K562 (cell line): ENCODE data around the gene FOXJ3.

Experiments
- ERF ChIP-seq: fragments of 450-650 bp; formaldehyde crosslinking; IDR thresholded peaks from 2 replicates; pipeline ENCODE4 v1.4.0; 2020; ENCODE audit warnings: mild to moderate bottlenecking, mixed read lengths
- GATAD2B ChIP-seq: fragments of 450-650 bp; IDR thresholded peaks from 2 replicates; pipeline ENCODE4 v1.6.1; 2017; ENCODE audit warnings: mild to moderate bottlenecking, borderline replicate concordance
- NR2C2 ChIP-seq, 2 experiments: fragments of 200-800 bp in 1 of 2; sonication (Bioruptor generic) in 1 of 2; sonication (generic) in 1 of 2; formaldehyde crosslinking in 1 of 2; IDR thresholded peaks; 2 replicates each; pipeline versions ENCODE4 v1.6.1 to v1.8.0; 2016 to 2022; ENCODE audit warnings: mild to moderate bottlenecking in 1 of 2, missing compliant biosample characterization in 1 of 2, missing genetic modification characterization in 1 of 2, missing genetic modification reagents in 1 of 2
- POLR2A ChIP-seq: fragments of 450-650 bp; conservative IDR thresholded peaks from 2 replicates; pipeline ENCODE4 v1.6.1; 2016
- TAF15 ChIP-seq: fragments of 200-400 bp; formaldehyde crosslinking; IDR thresholded peaks from 2 replicates; pipeline ENCODE4 v1.6.1; 2017; ENCODE audit warnings: mild to moderate bottlenecking, low read depth, low read length, moderate library complexity
- TBP ChIP-seq: optimal IDR thresholded peaks from 2 replicates; pipeline ENCODE3; 2011; ENCODE audit warnings: low read depth, low read length, improper control_type of control experiment
- TOE1 ChIP-seq, 2 experiments: fragments of 450-650 bp in 1 of 2; sonication (generic) in 1 of 2; formaldehyde crosslinking in 1 of 2; IDR thresholded peaks; 2 replicates each; pipeline versions ENCODE4 v1.7.1 to v1.8.0; 2016 to 2022; ENCODE audit warnings: borderline replicate concordance in 2 of 2, mild to moderate bottlenecking in 2 of 2, antibody characterized with exemption in 1 of 2, inconsistent platforms in 1 of 2, low read depth in 1 of 2, missing genetic modification reagents in 1 of 2, moderate library complexity in 1 of 2
- ZNF75A ChIP-seq: fragments of 450-650 bp; formaldehyde crosslinking; IDR thresholded peaks from 2 replicates; pipeline ENCODE4 v1.4.0; 2020; ENCODE audit warnings: mild to moderate bottlenecking
- TF ChIP-seq, protein P1 (sequence below), 3 experiments: IDR thresholded peaks in 2 of 3; conservative IDR thresholded peaks in 1 of 3; 2 replicates each; pipeline ENCODE4 v1.5.1; 2011 to 2012; ENCODE audit warnings: low read length in 3 of 3, mild to moderate bottlenecking in 3 of 3, control low read depth in 2 of 3, improper control_type of control experiment in 1 of 3, inconsistent platforms in 1 of 3, low read depth in 1 of 3, mixed read lengths in 1 of 3, moderate library complexity in 1 of 3; ENCODE audit not compliant: insufficient read depth in 2 of 3
- TF ChIP-seq, protein P2 (sequence below): fragments of 450-650 bp; formaldehyde crosslinking; IDR thresholded peaks from 2 replicates; pipeline ENCODE4 v1.4.0; 2020; ENCODE audit warnings: mild to moderate bottlenecking, moderate library complexity
- TF ChIP-seq, protein P3 (sequence below), 2 experiments: fragments of 450-650 bp; formaldehyde crosslinking in 1 of 2; IDR thresholded peaks; 2 replicates each; pipeline versions ENCODE4 v1.4.0 to v1.6.1; 2014 to 2020; ENCODE audit warnings: mild to moderate bottlenecking in 2 of 2, borderline replicate concordance in 1 of 2, low read depth in 1 of 2

DNA sequence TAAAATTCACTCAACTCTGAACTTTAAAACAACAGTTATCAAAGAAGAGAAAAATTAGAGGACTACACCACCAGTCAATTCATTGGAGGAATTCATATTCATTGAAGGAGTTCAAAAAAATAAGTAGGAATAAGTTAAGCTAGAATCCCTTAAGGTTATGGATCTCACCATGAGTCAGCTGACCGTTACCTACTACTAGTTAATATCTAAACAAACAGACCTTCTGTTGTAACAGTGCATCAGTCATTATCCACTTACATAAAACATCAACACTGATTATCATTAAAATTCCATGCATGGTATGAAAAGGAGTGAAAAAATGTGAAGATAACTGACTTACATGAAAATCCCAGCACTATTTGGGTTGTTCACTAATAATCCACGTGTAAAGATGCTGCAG is 44.9 kb downstream of the FOXJ3 start:
- TF ChIP-seq TBP (no peak), POLR2A (no peak), TAF15 (no peak), NR2C2 (CRISPR knock-in tag; IDR thresholded peaks at IDR 0.05) (no peak), NR2C2 (tag; IDR thresholded peaks at IDR 0.05) (no peak), GATAD2B (no peak), ZNF75A (no peak), TOE1 (IDR thresholded peaks at IDR 0.05; ENCODE audit: borderline replicate concordance) (no peak), TOE1 (CRISPR knock-in tag; IDR thresholded peaks at IDR 0.05; ENCODE audit: borderline replicate concordance, low read depth) (no peak), ERF (CRISPR knock-in tag) (no peak)
- TF ChIP-seq, protein P1, sequence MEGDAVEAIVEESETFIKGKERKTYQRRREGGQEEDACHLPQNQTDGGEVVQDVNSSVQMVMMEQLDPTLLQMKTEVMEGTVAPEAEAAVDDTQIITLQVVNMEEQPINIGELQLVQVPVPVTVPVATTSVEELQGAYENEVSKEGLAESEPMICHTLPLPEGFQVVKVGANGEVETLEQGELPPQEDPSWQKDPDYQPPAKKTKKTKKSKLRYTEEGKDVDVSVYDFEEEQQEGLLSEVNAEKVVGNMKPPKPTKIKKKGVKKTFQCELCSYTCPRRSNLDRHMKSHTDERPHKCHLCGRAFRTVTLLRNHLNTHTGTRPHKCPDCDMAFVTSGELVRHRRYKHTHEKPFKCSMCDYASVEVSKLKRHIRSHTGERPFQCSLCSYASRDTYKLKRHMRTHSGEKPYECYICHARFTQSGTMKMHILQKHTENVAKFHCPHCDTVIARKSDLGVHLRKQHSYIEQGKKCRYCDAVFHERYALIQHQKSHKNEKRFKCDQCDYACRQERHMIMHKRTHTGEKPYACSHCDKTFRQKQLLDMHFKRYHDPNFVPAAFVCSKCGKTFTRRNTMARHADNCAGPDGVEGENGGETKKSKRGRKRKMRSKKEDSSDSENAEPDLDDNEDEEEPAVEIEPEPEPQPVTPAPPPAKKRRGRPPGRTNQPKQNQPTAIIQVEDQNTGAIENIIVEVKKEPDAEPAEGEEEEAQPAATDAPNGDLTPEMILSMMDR (IDR thresholded peaks at IDR 0.05 in 2 of 3, conservative IDR thresholded peaks at IDR 0.05 in 1 of 3; ENCODE audit: insufficient read depth in 2 of 3, low read depth in 1 of 3, low read length in 3 of 3): no peak
- TF ChIP-seq, protein P2, sequence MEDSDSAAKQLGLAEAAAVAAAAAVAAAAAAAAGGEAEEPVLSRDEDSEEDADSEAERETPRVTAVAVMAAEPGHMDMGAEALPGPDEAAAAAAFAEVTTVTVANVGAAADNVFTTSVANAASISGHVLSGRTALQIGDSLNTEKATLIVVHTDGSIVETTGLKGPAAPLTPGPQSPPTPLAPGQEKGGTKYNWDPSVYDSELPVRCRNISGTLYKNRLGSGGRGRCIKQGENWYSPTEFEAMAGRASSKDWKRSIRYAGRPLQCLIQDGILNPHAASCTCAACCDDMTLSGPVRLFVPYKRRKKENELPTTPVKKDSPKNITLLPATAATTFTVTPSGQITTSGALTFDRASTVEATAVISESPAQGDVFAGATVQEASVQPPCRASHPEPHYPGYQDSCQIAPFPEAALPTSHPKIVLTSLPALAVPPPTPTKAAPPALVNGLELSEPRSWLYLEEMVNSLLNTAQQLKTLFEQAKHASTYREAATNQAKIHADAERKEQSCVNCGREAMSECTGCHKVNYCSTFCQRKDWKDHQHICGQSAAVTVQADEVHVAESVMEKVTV (CRISPR knock-in tag): no peak
- TF ChIP-seq, protein P3, sequence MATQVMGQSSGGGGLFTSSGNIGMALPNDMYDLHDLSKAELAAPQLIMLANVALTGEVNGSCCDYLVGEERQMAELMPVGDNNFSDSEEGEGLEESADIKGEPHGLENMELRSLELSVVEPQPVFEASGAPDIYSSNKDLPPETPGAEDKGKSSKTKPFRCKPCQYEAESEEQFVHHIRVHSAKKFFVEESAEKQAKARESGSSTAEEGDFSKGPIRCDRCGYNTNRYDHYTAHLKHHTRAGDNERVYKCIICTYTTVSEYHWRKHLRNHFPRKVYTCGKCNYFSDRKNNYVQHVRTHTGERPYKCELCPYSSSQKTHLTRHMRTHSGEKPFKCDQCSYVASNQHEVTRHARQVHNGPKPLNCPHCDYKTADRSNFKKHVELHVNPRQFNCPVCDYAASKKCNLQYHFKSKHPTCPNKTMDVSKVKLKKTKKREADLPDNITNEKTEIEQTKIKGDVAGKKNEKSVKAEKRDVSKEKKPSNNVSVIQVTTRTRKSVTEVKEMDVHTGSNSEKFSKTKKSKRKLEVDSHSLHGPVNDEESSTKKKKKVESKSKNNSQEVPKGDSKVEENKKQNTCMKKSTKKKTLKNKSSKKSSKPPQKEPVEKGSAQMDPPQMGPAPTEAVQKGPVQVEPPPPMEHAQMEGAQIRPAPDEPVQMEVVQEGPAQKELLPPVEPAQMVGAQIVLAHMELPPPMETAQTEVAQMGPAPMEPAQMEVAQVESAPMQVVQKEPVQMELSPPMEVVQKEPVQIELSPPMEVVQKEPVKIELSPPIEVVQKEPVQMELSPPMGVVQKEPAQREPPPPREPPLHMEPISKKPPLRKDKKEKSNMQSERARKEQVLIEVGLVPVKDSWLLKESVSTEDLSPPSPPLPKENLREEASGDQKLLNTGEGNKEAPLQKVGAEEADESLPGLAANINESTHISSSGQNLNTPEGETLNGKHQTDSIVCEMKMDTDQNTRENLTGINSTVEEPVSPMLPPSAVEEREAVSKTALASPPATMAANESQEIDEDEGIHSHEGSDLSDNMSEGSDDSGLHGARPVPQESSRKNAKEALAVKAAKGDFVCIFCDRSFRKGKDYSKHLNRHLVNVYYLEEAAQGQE (IDR thresholded peaks at IDR 0.05; ENCODE audit: borderline replicate concordance): no peak
- TF ChIP-seq, protein P3 (CRISPR knock-in tag; IDR thresholded peaks at IDR 0.05; ENCODE audit: low read depth): no peak
